PFSK-1 (cell line): ENCODE measurements around the gene RORB.

ENCODE experiments used
- FOXP2 ChIP-seq: optimal IDR thresholded peaks from 2 replicates; pipeline ENCODE3; 2011; ENCODE audit warnings: borderline replicate concordance, control low read depth, inconsistent platforms; ENCODE audit not compliant: insufficient read depth; ENCODE audit errors: extremely low read length, extremely low read depth
- POLR2AphosphoS5 ChIP-seq: IDR thresholded peaks from 2 replicates; pipeline ENCODE4 v1.6.1; 2012; ENCODE audit warnings: low read depth, mild to moderate bottlenecking, control low read depth, low read length, moderate library complexity
- SIN3A ChIP-seq: IDR thresholded peaks from 2 replicates; pipeline ENCODE4 v1.6.1; 2012; ENCODE audit warnings: mild to moderate bottlenecking, low read length, moderate library complexity, borderline replicate concordance; ENCODE audit not compliant: insufficient read depth
- TAF1 ChIP-seq: IDR thresholded peaks from 2 replicates; pipeline ENCODE4 v1.6.1; 2012; ENCODE audit warnings: low read length, control low read depth, borderline replicate concordance; ENCODE audit not compliant: insufficient read depth
- TF ChIP-seq, protein P1 (sequence below), 2 experiments: IDR thresholded peaks; 2 replicates each; pipeline versions ENCODE4 v1.6.1 to v1.8.0; 2011 to 2012; ENCODE audit warnings: low read depth in 2 of 2, low read length in 2 of 2, control low read depth in 1 of 2, inconsistent platforms in 1 of 2, mild to moderate bottlenecking in 1 of 2, moderate library complexity in 1 of 2; ENCODE audit not compliant: insufficient read depth in 1 of 2

The RORB gene

DNA sequence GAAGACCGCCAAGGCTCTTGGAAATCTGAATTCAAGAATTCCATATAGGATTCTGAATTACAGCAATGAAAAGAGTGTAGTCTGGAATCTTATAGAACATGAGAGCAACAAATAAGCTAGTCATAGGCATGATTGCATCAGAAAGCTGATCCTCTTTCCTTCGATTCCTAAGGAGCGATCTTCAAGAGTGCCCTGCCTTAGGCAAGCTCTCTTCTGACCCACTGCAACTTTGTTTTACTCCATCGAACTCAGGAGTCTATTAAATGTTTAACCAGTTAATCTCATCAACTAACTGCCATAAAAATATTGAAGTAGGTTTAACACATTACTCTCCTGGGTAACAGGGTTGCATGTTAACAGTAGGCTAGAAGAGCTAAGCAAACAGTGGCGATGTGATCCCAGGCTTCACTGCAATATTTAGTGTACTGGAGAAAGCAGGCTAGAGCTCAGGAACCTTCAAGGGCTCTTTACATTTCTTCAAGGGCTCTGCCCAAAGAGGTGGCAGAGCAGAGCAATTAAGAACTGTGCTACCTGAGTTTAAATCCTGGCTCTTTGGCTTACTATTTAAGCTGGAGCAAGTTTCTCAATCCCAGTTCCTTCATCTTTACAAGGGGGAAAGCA is 146.3 kb downstream of the RORB start:
- TF ChIP-seq TAF1 = no peak
- no peak for TF ChIP-seq POLR2AphosphoS5
- no peak for TF ChIP-seq FOXP2
- TF ChIP-seq SIN3A = no peak

DNA sequence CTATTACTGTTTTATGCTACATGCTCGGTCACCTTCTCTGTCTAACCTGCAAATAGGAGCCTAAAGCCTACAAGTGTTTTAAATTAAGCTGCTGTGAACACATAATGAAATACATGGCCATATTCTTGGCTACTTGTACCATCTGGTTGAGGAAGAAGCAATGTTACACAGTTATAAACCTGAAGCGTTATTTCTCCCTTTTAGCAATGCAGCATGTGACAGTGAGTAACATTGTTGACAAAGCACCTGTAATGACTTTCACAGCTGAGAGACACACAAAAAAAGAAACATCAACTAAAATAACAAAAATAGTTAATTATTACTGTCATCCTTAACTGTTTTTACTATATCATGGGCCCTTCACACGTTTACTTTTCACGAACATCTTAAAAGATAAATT is 146.9 kb downstream of the RORB start:
- TF ChIP-seq SIN3A (no peak), FOXP2 (no peak), POLR2AphosphoS5 (no peak), TAF1 (no peak)
- TF ChIP-seq, protein P1, sequence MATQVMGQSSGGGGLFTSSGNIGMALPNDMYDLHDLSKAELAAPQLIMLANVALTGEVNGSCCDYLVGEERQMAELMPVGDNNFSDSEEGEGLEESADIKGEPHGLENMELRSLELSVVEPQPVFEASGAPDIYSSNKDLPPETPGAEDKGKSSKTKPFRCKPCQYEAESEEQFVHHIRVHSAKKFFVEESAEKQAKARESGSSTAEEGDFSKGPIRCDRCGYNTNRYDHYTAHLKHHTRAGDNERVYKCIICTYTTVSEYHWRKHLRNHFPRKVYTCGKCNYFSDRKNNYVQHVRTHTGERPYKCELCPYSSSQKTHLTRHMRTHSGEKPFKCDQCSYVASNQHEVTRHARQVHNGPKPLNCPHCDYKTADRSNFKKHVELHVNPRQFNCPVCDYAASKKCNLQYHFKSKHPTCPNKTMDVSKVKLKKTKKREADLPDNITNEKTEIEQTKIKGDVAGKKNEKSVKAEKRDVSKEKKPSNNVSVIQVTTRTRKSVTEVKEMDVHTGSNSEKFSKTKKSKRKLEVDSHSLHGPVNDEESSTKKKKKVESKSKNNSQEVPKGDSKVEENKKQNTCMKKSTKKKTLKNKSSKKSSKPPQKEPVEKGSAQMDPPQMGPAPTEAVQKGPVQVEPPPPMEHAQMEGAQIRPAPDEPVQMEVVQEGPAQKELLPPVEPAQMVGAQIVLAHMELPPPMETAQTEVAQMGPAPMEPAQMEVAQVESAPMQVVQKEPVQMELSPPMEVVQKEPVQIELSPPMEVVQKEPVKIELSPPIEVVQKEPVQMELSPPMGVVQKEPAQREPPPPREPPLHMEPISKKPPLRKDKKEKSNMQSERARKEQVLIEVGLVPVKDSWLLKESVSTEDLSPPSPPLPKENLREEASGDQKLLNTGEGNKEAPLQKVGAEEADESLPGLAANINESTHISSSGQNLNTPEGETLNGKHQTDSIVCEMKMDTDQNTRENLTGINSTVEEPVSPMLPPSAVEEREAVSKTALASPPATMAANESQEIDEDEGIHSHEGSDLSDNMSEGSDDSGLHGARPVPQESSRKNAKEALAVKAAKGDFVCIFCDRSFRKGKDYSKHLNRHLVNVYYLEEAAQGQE (IDR thresholded peaks at IDR 0.05; ENCODE audit: insufficient read depth in 1 of 2, low read depth in 2 of 2, low read length in 2 of 2) = no peak

DNA sequence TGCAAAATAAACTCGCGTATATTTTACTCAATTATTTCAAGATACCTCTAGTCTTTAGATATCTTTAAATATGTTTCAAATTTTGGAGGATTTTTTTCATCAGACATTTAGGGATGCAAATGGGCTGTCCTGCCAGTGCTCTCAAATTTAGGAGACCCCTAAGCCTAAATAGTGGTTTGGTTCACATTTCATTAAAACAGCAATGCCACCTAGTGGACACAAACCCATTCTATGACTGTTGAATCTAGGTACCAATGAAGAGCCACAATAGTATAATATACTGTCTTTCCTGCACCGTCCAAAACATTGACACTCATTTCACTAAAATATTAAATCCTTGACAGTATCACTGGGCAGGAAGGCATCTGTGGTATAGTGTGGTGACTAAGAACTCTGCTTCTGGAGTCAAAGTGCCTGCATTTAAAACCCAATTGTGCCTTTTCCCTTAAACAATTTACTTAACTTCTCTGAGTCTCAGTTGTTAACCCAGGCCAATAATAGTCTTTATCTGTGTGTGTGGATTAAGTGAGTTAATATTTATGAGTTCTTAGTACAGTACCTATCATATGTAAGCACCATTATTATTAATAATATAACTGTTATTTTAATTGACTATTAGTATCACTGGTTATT is 148.0 kb downstream of the RORB start:
- TF ChIP-seq POLR2AphosphoS5 (no peak), TAF1 (no peak), SIN3A (no peak), FOXP2 (no peak)
- TF ChIP-seq, protein P1 (IDR thresholded peaks at IDR 0.05; ENCODE audit: insufficient read depth in 1 of 2, low read depth in 2 of 2, low read length in 2 of 2) = no peak

DNA sequence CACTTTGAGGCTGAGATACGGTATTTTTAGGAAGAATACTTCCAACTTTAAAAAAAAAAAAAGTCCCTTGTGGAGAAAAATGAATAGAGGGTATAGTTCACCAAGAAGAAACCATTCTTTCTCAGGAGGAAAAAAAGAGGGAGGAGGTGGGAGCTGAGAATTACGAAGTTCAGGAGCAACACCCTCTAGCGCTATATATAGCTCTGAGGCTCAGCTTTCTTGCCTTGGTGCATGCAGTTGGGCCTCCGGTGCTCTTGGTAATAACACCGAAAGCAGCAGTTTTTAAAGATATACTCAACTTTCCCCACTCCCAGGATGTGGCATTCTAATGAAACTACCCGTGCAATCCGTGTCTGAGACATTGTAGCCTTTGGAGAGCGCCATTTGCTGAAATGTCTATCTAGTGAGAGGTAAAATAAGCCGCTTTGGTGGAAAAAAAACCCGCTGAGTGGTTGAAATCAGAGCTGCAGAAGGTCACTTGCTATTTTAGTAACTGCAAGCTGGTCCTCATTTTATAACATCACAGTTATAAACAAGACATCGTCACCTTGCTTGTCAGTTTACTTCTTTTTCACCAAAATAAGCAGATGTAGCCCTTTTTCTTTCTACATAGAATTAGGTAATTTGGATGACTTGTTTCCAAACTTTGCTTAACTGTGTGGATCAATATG is 156.4 kb downstream of the RORB start:
- TF ChIP-seq TAF1 = no peak
- TF ChIP-seq POLR2AphosphoS5 = no peak
- TF ChIP-seq SIN3A = no peak
- TF ChIP-seq, protein P1 (IDR thresholded peaks at IDR 0.05; ENCODE audit: insufficient read depth in 1 of 2, low read depth in 2 of 2, low read length in 2 of 2) = no peak
- no peak for TF ChIP-seq FOXP2

DNA sequence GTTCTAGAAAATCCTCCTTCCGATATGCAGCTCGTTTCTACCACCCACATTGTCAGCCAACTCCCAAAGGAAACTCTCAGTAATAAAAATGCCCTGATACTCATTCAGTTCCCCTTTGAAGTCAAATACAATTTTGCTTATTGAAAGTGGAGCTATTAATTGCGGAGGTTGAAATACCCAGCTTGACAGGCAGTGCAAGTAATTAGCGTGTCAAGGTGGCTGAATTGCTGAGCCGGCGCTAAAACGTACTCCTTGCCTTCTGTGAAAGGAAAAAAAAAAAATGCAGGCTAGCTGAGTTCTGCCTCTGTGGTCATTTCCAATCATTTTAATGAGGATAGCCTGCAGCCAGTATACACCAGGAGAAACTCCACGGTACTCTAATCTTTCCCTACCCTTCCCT is 165.5 kb downstream of the RORB start:
- no peak for TF ChIP-seq TAF1
- no peak for TF ChIP-seq POLR2AphosphoS5
- TF ChIP-seq SIN3A = no peak
- TF ChIP-seq, protein P1 (IDR thresholded peaks at IDR 0.05; ENCODE audit: insufficient read depth in 1 of 2, low read depth in 2 of 2, low read length in 2 of 2) = no peak
- no peak for TF ChIP-seq FOXP2
